ENCODE results near the gene PCDHA5.

Gene PCDHA5

DNA sequence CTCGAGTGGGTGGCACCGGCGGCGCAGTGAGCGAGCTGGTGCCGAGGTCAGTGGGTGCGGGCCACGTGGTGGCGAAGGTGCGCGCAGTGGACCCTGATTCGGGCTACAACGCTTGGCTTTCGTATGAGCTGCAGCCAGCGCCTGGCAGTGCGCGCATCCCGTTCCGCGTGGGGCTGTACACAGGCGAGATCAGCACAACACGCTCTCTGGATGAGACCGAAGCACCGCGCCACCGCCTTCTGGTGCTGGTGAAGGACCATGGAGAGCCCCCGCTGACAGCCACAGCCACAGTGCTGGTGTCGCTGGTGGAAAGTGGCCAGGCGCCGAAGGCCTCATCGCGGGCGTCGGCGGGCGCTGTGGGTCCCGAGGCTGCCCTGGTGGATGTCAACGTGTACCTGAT is 2.1 kb downstream of the PCDHA5 start:
- TF ChIP-seq, protein P1, sequence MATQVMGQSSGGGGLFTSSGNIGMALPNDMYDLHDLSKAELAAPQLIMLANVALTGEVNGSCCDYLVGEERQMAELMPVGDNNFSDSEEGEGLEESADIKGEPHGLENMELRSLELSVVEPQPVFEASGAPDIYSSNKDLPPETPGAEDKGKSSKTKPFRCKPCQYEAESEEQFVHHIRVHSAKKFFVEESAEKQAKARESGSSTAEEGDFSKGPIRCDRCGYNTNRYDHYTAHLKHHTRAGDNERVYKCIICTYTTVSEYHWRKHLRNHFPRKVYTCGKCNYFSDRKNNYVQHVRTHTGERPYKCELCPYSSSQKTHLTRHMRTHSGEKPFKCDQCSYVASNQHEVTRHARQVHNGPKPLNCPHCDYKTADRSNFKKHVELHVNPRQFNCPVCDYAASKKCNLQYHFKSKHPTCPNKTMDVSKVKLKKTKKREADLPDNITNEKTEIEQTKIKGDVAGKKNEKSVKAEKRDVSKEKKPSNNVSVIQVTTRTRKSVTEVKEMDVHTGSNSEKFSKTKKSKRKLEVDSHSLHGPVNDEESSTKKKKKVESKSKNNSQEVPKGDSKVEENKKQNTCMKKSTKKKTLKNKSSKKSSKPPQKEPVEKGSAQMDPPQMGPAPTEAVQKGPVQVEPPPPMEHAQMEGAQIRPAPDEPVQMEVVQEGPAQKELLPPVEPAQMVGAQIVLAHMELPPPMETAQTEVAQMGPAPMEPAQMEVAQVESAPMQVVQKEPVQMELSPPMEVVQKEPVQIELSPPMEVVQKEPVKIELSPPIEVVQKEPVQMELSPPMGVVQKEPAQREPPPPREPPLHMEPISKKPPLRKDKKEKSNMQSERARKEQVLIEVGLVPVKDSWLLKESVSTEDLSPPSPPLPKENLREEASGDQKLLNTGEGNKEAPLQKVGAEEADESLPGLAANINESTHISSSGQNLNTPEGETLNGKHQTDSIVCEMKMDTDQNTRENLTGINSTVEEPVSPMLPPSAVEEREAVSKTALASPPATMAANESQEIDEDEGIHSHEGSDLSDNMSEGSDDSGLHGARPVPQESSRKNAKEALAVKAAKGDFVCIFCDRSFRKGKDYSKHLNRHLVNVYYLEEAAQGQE (IDR thresholded peaks at IDR 0.05; ENCODE audit: insufficient read depth in 1 of 2, low read depth in 2 of 2, low read length in 2 of 2) = no peak
- no peak for TF ChIP-seq TAF1 (IDR thresholded peaks at IDR 0.05; ENCODE audit: borderline replicate concordance, insufficient read depth, low read length)
- TF ChIP-seq SIN3A (IDR thresholded peaks at IDR 0.05; ENCODE audit: borderline replicate concordance, insufficient read depth, low read length) = no peak
- no peak for TF ChIP-seq POLR2AphosphoS5 (IDR thresholded peaks at IDR 0.05; ENCODE audit: low read depth, low read length)
- no peak for TF ChIP-seq FOXP2 (optimal IDR thresholded peaks at IDR 0.05; ENCODE audit: borderline replicate concordance, extremely low read depth, extremely low read length, insufficient read depth)

DNA sequence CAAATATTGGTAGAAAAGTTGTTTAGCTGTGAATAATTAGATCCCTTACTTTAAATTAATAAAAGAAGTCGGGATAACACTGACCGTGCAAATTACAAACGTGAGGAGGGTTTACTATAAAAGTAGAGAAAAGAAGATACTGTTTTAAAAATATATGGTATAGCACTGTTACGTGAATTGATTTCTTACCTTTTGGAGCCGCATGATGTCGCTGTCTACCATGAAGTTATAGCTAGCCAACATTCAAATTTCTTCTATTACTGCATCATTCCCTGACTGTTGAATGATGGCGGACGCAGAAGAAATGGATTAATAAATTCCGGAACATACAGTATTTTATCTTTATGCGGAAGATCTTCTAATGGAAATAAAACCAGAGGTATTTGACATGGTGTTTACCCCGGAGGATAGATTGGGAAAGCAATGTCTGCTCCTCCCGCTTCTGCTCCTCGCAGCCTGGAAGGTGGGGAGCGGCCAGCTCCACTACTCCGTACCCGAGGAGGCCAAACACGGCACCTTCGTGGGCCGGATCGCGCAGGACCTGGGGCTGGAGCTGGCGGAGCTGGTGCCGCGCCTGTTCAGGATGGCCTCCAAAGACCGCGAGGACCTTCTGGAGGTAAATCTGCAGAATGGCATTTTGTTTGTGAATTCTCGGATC is 6.4 kb downstream of the PCDHA5 start, which contains the start of gene PCDHA6:
PCDHA6 (plus strand) TSS at position 257 of the 658 bp plus-strand sequence; CDS start at position 389, 132 bp downstream.
- TF ChIP-seq POLR2AphosphoS5 (IDR thresholded peaks at IDR 0.05; ENCODE audit: low read depth, low read length) (no peak), FOXP2 (optimal IDR thresholded peaks at IDR 0.05; ENCODE audit: borderline replicate concordance, extremely low read depth, extremely low read length, insufficient read depth) (no peak), TAF1 (IDR thresholded peaks at IDR 0.05; ENCODE audit: borderline replicate concordance, insufficient read depth, low read length) (no peak), SIN3A (IDR thresholded peaks at IDR 0.05; ENCODE audit: borderline replicate concordance, insufficient read depth, low read length) (no peak)
- TF ChIP-seq, protein P1 (IDR thresholded peaks at IDR 0.05; ENCODE audit: insufficient read depth in 1 of 2, low read depth in 2 of 2, low read length in 2 of 2) = no peak

DNA sequence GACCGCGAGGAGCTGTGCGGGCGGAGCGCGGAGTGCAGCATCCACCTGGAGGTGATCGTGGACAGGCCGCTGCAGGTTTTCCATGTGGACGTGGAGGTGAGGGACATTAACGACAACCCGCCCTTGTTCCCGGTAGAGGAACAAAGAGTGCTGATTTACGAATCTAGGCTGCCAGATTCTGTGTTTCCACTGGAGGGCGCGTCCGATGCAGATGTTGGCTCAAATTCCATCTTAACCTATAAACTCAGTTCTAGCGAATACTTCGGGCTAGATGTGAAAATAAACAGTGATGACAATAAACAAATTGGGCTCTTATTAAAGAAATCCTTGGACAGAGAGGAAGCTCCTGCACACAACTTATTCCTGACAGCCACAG is 6.9 kb downstream of the PCDHA5 start:
- TF ChIP-seq POLR2AphosphoS5 (IDR thresholded peaks at IDR 0.05; ENCODE audit: low read depth, low read length) (no peak), FOXP2 (optimal IDR thresholded peaks at IDR 0.05; ENCODE audit: borderline replicate concordance, extremely low read depth, extremely low read length, insufficient read depth) (no peak), TAF1 (IDR thresholded peaks at IDR 0.05; ENCODE audit: borderline replicate concordance, insufficient read depth, low read length) (no peak), SIN3A (IDR thresholded peaks at IDR 0.05; ENCODE audit: borderline replicate concordance, insufficient read depth, low read length) (no peak)
- TF ChIP-seq, protein P1 (IDR thresholded peaks at IDR 0.05; ENCODE audit: insufficient read depth in 1 of 2, low read depth in 2 of 2, low read length in 2 of 2) = no peak

DNA sequence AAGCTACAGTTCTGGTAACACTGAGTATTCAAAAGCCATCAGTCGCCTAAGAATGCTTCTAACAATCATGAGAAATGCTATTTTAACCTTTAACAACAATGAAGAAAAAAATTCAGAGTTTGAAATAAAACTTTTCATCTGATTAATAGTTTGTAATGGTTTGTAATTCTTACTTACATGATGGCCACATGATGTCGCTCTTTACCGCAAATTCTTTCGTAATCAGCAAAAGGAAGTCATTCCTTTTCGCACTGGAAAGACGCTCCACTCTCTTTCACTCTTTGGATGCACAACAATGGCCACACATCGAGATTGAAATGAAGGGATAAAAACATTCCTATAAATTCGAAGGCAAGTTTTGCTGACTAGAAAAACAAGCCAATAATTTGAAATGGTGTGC is 12.6 kb downstream of the PCDHA5 start, which contains the start of gene PCDHA7:
PCDHA7 (plus strand) TSS at position 277 of the 400 bp plus-strand sequence; CDS start at position 392, 115 bp downstream.
- TF ChIP-seq TAF1 (IDR thresholded peaks at IDR 0.05; ENCODE audit: borderline replicate concordance, insufficient read depth, low read length) (no peak), SIN3A (IDR thresholded peaks at IDR 0.05; ENCODE audit: borderline replicate concordance, insufficient read depth, low read length) (no peak), FOXP2 (optimal IDR thresholded peaks at IDR 0.05; ENCODE audit: borderline replicate concordance, extremely low read depth, extremely low read length, insufficient read depth) (no peak), POLR2AphosphoS5 (IDR thresholded peaks at IDR 0.05; ENCODE audit: low read depth, low read length) (no peak)
- TF ChIP-seq, protein P1 (IDR thresholded peaks at IDR 0.05; ENCODE audit: insufficient read depth in 1 of 2, low read depth in 2 of 2, low read length in 2 of 2) = no peak
